NB4 (cell line): ENCODE measurements around the gene MTCH1.

Experiments
- DNase-seq: peaks from one replicate; pipeline ENCODE4 v3.0.0; 2010; ENCODE audit warnings: low read depth
- H3K4me3 ChIP-seq: one replicate; pipeline ENCODE4 v1.5.1; 2011; ENCODE audit warnings: mild to moderate bottlenecking, low read depth, low read length, moderate library complexity
- MYC ChIP-seq: IDR thresholded peaks from 2 replicates; pipeline ENCODE4 v1.6.1; 2011; ENCODE audit warnings: low read depth, low read length
- POLR2A ChIP-seq: IDR thresholded peaks from 2 replicates; pipeline ENCODE4 v1.6.1; 2011; ENCODE audit warnings: mild to moderate bottlenecking; ENCODE audit not compliant: insufficient read length; ENCODE audit errors: extremely low read depth
- TF ChIP-seq, protein P1 (sequence below): IDR thresholded peaks from one replicate; pipeline ENCODE4 v1.5.1; 2012; ENCODE audit warnings: low read depth, low read length
- TF ChIP-seq, protein P2 (sequence below): IDR thresholded peaks from 2 replicates; pipeline ENCODE4 v1.6.1; 2011; ENCODE audit warnings: low read depth, low read length

MTCH1 gene

GRCh38 chr6:36937896-36938295 lies 48.1 kb downstream of the MTCH1 start:
- DNase-seq: no peak
- H3K4me3 ChIP-seq: no peak overlapping the region
- TF ChIP-seq, protein P1, sequence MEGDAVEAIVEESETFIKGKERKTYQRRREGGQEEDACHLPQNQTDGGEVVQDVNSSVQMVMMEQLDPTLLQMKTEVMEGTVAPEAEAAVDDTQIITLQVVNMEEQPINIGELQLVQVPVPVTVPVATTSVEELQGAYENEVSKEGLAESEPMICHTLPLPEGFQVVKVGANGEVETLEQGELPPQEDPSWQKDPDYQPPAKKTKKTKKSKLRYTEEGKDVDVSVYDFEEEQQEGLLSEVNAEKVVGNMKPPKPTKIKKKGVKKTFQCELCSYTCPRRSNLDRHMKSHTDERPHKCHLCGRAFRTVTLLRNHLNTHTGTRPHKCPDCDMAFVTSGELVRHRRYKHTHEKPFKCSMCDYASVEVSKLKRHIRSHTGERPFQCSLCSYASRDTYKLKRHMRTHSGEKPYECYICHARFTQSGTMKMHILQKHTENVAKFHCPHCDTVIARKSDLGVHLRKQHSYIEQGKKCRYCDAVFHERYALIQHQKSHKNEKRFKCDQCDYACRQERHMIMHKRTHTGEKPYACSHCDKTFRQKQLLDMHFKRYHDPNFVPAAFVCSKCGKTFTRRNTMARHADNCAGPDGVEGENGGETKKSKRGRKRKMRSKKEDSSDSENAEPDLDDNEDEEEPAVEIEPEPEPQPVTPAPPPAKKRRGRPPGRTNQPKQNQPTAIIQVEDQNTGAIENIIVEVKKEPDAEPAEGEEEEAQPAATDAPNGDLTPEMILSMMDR: no peak
- TF ChIP-seq MYC (no peak), POLR2A (no peak)
- TF ChIP-seq, protein P2, sequence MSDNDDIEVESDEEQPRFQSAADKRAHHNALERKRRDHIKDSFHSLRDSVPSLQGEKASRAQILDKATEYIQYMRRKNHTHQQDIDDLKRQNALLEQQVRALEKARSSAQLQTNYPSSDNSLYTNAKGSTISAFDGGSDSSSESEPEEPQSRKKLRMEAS: no peak

DNA sequence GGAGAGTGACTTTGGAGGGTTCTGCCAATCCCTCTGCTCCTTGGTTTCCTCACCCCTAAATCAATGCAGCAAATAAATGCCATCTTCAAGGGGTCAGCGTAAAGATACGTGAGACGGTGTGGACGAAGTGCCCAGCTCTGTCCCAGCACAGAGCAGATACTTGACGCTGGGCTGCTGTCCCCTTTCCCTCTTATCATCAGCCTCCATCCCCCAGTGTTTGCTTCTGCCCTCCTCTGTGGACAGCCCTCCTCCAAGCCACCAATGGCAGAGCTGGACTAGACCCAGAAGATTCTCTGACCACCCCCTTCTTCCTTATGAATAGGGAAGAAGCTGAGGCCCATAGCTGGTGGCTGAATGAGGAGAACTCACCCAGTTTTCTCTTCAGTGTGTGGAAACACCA lies 49.2 kb downstream of the MTCH1 start:
- DNase-seq: no peak
- H3K4me3 ChIP-seq: no peak overlapping the region
- TF ChIP-seq MYC: no peak
- TF ChIP-seq POLR2A: no peak
- TF ChIP-seq, protein P2: no peak
- TF ChIP-seq, protein P1: no peak

DNA sequence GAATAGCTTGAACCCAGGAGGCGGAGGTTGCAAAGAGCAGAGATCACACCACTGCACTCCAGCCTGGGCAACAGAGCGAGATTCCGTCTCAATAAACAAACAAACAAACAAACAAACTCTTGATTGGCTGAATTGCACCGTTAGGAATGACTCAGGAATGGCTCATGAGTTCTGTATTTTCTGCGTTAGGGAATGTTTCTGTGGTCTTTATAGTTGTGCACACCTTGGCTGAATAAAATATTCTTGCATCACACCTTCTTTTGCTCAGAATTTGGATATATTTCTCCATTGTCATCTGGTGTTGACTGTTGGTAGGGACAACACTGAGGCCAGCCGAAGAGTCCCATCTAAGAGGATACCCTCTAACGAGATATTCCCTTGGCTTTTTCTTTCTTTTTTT lies 51.1 kb downstream of the MTCH1 start:
- TF ChIP-seq, protein P2: no peak
- no peak for TF ChIP-seq MYC
- TF ChIP-seq POLR2A: no peak
- H3K4me3 ChIP-seq: no peak overlapping the region
- no peak for DNase-seq

DNA sequence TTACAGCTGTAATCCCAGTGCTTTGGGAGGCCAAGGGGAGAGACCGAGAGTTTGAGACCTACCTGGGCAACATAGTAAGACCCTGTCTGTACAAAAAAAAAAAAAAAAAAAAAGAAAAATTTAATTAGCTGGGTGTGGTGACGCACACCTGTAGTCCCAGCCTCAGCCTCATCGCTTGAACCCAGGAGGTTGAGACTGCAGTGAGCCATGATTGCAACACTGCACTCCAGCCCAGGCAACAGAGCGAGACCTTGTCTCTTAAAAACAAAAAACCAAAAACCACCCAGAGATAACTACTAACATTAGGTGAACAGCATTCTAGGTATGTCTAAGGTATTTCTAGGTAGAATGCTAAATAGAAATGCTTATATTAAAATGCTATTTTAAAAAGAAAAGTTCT lies 52.5 kb downstream of the MTCH1 start:
- no peak overlapping the region for H3K4me3 ChIP-seq
- TF ChIP-seq POLR2A: no peak
- TF ChIP-seq, protein P1: no peak

GRCh38 chr6:36933102-36933501 lies 52.9 kb downstream of the MTCH1 start:
- no peak for DNase-seq
- TF ChIP-seq, protein P2: no peak
- no peak for TF ChIP-seq MYC
- no peak for TF ChIP-seq POLR2A
- H3K4me3 ChIP-seq: no peak overlapping the region

More for the DNA sequence above, 52.5 kb downstream of the MTCH1 start:
- DNase-seq: no peak

GRCh38 chr6:36930483-36930882 lies 55.5 kb downstream of the MTCH1 start:
- no peak overlapping the region for H3K4me3 ChIP-seq
- no peak for DNase-seq
- TF ChIP-seq MYC: no peak
- TF ChIP-seq, protein P1: no peak
- TF ChIP-seq, protein P2: no peak
- TF ChIP-seq POLR2A: no peak

DNA sequence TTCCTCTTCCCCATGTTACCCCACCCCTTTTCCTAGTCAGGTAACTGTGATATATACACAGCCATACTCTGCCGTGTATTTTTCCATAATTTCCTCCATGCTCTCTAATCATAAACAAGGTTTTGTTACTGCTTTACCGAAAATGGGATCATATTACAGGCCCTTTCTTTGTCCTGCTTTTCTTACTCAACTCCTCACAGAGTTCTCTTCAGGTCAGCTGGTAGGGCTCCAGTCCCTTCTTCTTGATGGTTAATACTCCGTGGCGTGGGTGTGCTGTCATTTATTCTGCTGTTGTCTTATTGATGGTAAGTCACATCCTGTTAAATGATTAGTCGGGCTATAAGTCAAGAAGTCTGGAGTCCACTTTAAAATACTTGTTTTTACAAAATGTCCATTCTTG lies 56.4 kb downstream of the MTCH1 start:
- no peak overlapping the region for H3K4me3 ChIP-seq
- TF ChIP-seq, protein P1: no peak
- no peak for DNase-seq
